Liver (tissue), 9 donors: ENCODE measurements around the gene SLC9A1. TPM values are rescaled to one million over a fixed set of nuclear protein-coding genes. Genes with fewer than 3 reads are reported as not detected.

ENCODE experiments used
- DNase-seq: peaks from one replicate; pipeline ENCODE4 v3.0.0-alpha.2; 2017; ENCODE audit warnings: low spot score
- H3K27ac ChIP-seq, 2 donors: one replicate each; pipeline ENCODE4 v1.7.0; 2013; ENCODE audit warnings: inconsistent platforms in 2 of 2, low read length in 2 of 2, control low read depth in 1 of 2, low read depth in 1 of 2, mild to moderate bottlenecking in 1 of 2
- H3K27me3 ChIP-seq, 4 donors: one replicate each; pipeline versions ENCODE4 v1.6.1 to v1.7.0; 2013; ENCODE audit warnings: low read length in 3 of 4, inconsistent platforms in 1 of 4, mild to moderate bottlenecking in 1 of 4, moderate library complexity in 1 of 4; ENCODE audit not compliant: control insufficient read depth in 4 of 4, insufficient read depth in 4 of 4
- H3K36me3 ChIP-seq, 4 donors: one replicate each; pipeline versions ENCODE4 v1.6.1 to v1.7.0; 2013; ENCODE audit warnings: low read length in 3 of 4, mild to moderate bottlenecking in 3 of 4, low read depth in 1 of 4, moderate library complexity in 1 of 4; ENCODE audit not compliant: control insufficient read depth in 4 of 4, insufficient read depth in 3 of 4
- H3K4me1 ChIP-seq, 4 donors: one replicate each; pipeline versions ENCODE4 v1.6.1 to v1.7.0; 2013; ENCODE audit warnings: low read length in 3 of 4, mild to moderate bottlenecking in 3 of 4, moderate library complexity in 1 of 4; ENCODE audit not compliant: control insufficient read depth in 4 of 4, insufficient read depth in 4 of 4
- H3K4me3 ChIP-seq, 3 donors: one replicate each; pipeline versions ENCODE4 v1.6.1 to v1.7.0; 2013; ENCODE audit warnings: low read length in 3 of 3, control low read depth in 1 of 3, low read depth in 1 of 3, mild to moderate bottlenecking in 1 of 3
- H3K9ac ChIP-seq, 2 donors: one replicate each; pipeline ENCODE4 v1.7.0; 2013; ENCODE audit warnings: low read length in 2 of 2, mild to moderate bottlenecking in 2 of 2, moderate library complexity in 2 of 2, control low read depth in 1 of 2, low read depth in 1 of 2
- H3K9me3 ChIP-seq, 4 donors: one replicate each; pipeline versions ENCODE4 v1.6.1 to v1.7.0; 2013; ENCODE audit warnings: low read length in 3 of 4; ENCODE audit not compliant: control insufficient read depth in 4 of 4
- EGR1 ChIP-seq, 2 donors: IDR thresholded peaks; 2 replicates each; pipeline ENCODE4 v1.6.1; 2016 to 2018; ENCODE audit warnings: antibody characterized with exemption in 2 of 2, low read depth in 2 of 2
- FOXA1 ChIP-seq: IDR thresholded peaks from 2 replicates; pipeline ENCODE4 v1.6.1; 2016; ENCODE audit warnings: antibody characterized with exemption
- FOXA2 ChIP-seq: IDR thresholded peaks from 2 replicates; pipeline ENCODE4 v1.6.1; 2016; ENCODE audit warnings: antibody characterized with exemption
- GABPA ChIP-seq, 2 donors: IDR thresholded peaks in 1 of 2; conservative IDR thresholded peaks in 1 of 2; 2 replicates each; pipeline ENCODE4 v1.6.1; 2016; ENCODE audit warnings: antibody characterized with exemption in 2 of 2, mild to moderate bottlenecking in 1 of 2, moderate library complexity in 1 of 2
- HNF4A ChIP-seq, 2 donors: conservative IDR thresholded peaks; 2 replicates each; pipeline ENCODE4 v1.6.1; 2016; ENCODE audit warnings: antibody characterized with exemption in 2 of 2, mild to moderate bottlenecking in 2 of 2
- HNF4G ChIP-seq: IDR thresholded peaks from 2 replicates; pipeline ENCODE4 v1.6.1; 2016; ENCODE audit warnings: antibody characterized with exemption
- JUND ChIP-seq, 2 donors: IDR thresholded peaks; 2 replicates each; pipeline ENCODE4 v1.6.1; 2016; ENCODE audit warnings: antibody characterized with exemption in 2 of 2
- NR2F2 ChIP-seq: IDR thresholded peaks from 2 replicates; pipeline ENCODE4 v1.6.1; 2016; ENCODE audit warnings: antibody characterized with exemption
- RXRA ChIP-seq, 2 donors: IDR thresholded peaks; 2 replicates each; pipeline ENCODE4 v1.6.1; 2017 to 2018; ENCODE audit warnings: antibody characterized with exemption in 2 of 2, mild to moderate bottlenecking in 1 of 2
- TAF1 ChIP-seq: conservative IDR thresholded peaks from 2 replicates; pipeline ENCODE4 v1.6.1; 2016; ENCODE audit warnings: antibody characterized with exemption, mild to moderate bottlenecking
- YY1 ChIP-seq: IDR thresholded peaks from 2 replicates; pipeline ENCODE4 v1.6.1; 2016; ENCODE audit warnings: antibody characterized with exemption, mild to moderate bottlenecking
- WGBS: extraction: QIAGEN DNeasy Blood & Tissue Kit; methylation state at CpG from one replicate; pipeline ENCODE4 v1.1.7; 2013; 5-methylcytosine and 5-hydroxymethylcytosine counted together
- polyA plus RNA-seq, 2 donors: library from polyadenylated mRNA; stranded (reverse) in 1 of 2; unstranded in 1 of 2; fragments of 200-250 nt in 1 of 2; fragments of >200 nt in 1 of 2; fragmentation: Nextera tagmentation in 1 of 2; extraction: Ambion mirVana in 1 of 2; gene quantifications; one replicate each; pipeline versions ENCODE4 v1.2.1 to v1.2.3, GENCODE V29; 2013 to 2015
- total RNA-seq, 2 donors: library from RNA; depleted of rRNA; stranded (reverse); fragments of >200 nt; gene quantifications; one replicate each; pipeline ENCODE4 v1.2.3, GENCODE V29; 2014
- TF ChIP-seq, protein P1 (sequence below): IDR thresholded peaks from 2 replicates; pipeline ENCODE4 v1.6.1; 2016; ENCODE audit warnings: antibody characterized with exemption, mild to moderate bottlenecking
- TF ChIP-seq, protein P2 (sequence below): fragments of 150-350 bp; IDR thresholded peaks from 2 replicates; pipeline ENCODE4 v1.5.1; 2017; ENCODE audit warnings: improper control_type of control experiment, low read depth, low read length; ENCODE audit not compliant: missing input control
- TF ChIP-seq, protein P3 (sequence below): IDR thresholded peaks from 2 replicates; pipeline ENCODE4 v1.6.1; 2016; ENCODE audit warnings: antibody characterized with exemption
- TF ChIP-seq, protein P4 (sequence below): IDR thresholded peaks from 2 replicates; pipeline ENCODE4 v1.6.1; 2016; ENCODE audit warnings: antibody characterized with exemption
- donor health status: healthy.
- donor health status: healthy.
- donor health status: healthy.
- donor health status: healthy.
- donor health status: healthy.

SLC9A1 gene
- total and polyA plus RNA-seq, 4 donors, result 1.3 to 3.2 (median 1.5) TPM

DNA sequence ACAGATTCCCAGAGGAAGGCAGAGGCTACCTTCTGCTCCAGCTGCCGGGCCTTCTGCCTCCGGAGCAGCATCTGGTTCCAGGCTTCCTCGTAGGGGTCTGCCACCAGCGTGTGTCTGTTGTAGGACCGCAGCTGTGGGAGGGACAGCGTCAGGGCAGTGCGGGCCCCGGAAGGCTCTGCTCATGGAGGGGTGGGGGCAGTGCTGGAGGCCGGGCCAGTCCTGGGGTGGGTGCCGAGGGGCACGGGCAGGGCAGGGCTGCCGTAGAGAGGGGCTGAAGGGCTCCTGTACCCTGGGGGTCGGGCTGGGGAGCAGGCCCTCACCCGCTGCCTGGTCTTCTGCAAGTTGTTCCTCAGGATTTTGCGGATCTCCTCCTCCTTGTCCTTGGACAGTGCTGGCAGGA lies 53.2 kb downstream of the SLC9A1 start:
- H3K27ac ChIP-seq, result no peak overlapping the region
- no peak for DNase-seq
- no peak for TF ChIP-seq FOXA2
- TF ChIP-seq, protein P1, sequence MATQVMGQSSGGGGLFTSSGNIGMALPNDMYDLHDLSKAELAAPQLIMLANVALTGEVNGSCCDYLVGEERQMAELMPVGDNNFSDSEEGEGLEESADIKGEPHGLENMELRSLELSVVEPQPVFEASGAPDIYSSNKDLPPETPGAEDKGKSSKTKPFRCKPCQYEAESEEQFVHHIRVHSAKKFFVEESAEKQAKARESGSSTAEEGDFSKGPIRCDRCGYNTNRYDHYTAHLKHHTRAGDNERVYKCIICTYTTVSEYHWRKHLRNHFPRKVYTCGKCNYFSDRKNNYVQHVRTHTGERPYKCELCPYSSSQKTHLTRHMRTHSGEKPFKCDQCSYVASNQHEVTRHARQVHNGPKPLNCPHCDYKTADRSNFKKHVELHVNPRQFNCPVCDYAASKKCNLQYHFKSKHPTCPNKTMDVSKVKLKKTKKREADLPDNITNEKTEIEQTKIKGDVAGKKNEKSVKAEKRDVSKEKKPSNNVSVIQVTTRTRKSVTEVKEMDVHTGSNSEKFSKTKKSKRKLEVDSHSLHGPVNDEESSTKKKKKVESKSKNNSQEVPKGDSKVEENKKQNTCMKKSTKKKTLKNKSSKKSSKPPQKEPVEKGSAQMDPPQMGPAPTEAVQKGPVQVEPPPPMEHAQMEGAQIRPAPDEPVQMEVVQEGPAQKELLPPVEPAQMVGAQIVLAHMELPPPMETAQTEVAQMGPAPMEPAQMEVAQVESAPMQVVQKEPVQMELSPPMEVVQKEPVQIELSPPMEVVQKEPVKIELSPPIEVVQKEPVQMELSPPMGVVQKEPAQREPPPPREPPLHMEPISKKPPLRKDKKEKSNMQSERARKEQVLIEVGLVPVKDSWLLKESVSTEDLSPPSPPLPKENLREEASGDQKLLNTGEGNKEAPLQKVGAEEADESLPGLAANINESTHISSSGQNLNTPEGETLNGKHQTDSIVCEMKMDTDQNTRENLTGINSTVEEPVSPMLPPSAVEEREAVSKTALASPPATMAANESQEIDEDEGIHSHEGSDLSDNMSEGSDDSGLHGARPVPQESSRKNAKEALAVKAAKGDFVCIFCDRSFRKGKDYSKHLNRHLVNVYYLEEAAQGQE, result no peak
- TF ChIP-seq JUND (IDR thresholded peaks at IDR 0.05), result no peak
- no peak for TF ChIP-seq FOXA1
- TF ChIP-seq, protein P2, sequence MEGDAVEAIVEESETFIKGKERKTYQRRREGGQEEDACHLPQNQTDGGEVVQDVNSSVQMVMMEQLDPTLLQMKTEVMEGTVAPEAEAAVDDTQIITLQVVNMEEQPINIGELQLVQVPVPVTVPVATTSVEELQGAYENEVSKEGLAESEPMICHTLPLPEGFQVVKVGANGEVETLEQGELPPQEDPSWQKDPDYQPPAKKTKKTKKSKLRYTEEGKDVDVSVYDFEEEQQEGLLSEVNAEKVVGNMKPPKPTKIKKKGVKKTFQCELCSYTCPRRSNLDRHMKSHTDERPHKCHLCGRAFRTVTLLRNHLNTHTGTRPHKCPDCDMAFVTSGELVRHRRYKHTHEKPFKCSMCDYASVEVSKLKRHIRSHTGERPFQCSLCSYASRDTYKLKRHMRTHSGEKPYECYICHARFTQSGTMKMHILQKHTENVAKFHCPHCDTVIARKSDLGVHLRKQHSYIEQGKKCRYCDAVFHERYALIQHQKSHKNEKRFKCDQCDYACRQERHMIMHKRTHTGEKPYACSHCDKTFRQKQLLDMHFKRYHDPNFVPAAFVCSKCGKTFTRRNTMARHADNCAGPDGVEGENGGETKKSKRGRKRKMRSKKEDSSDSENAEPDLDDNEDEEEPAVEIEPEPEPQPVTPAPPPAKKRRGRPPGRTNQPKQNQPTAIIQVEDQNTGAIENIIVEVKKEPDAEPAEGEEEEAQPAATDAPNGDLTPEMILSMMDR, result no peak
- TF ChIP-seq TAF1, result no peak
- no peak for TF ChIP-seq HNF4A (conservative IDR thresholded peaks at IDR 0.05)
- no peak for TF ChIP-seq YY1
- H3K4me3 ChIP-seq, result no peak overlapping the region
- peaks cover 0 to 11% (median 7%) of the 10 kb centered on the region in 4 donors for H3K4me1 ChIP-seq
- H3K9me3 ChIP-seq, result no peaks in the 10 kb centered on the region
- no peak overlapping the region for H3K9ac ChIP-seq
- H3K27me3 ChIP-seq, result no peaks in the 10 kb centered on the region
- peaks cover 0 to 2% (median 0%) of the 10 kb centered on the region in 4 donors for H3K36me3 ChIP-seq
- 95% methylated on average over 15 of the region's 15 CpGs for WGBS

DNA sequence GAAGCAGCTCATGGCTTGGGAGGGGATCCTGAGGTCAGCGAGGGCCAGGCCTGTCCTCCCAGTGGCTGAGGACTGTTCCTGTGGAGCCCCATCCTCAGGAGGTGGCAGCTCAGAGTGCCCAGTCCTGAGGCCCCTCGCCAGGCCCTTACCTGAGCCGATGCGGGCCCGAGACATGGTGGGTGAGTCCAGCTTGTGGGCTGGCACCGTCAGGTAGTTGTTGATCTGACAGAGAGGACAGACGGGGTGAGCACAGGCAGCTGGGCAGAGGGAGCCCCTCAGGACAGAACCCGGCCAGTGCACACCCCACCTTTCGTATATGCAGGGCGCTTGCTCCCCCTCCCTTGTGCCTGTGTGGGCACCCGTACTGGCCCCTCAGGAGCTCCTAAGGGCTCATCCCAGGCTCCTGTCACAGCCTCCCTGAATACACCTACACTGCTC lies 53.9 kb downstream of the SLC9A1 start:
- DNase-seq, result no peak
- WGBS, result 96% methylated on average over 11 of the region's 11 CpGs
- Histone ChIP-seq H3K27ac (no peak overlapping the region), H3K9ac (no peak overlapping the region), H3K4me3 (no peak overlapping the region), H3K9me3 (no peaks in the 10 kb centered on the region), H3K4me1 (peaks cover 0 to 11% (median 7%) of the 10 kb centered on the region in 4 donors), H3K27me3 (no peaks in the 10 kb centered on the region), H3K36me3 (peaks cover 0 to 2% (median 0%) of the 10 kb centered on the region in 4 donors)
- TF ChIP-seq TAF1, result no peak
- no peak for TF ChIP-seq GABPA (IDR thresholded peaks at IDR 0.05 in 1 of 2, conservative IDR thresholded peaks at IDR 0.05 in 1 of 2)
- no peak for TF ChIP-seq YY1
- no peak for TF ChIP-seq FOXA1
- TF ChIP-seq, protein P3, sequence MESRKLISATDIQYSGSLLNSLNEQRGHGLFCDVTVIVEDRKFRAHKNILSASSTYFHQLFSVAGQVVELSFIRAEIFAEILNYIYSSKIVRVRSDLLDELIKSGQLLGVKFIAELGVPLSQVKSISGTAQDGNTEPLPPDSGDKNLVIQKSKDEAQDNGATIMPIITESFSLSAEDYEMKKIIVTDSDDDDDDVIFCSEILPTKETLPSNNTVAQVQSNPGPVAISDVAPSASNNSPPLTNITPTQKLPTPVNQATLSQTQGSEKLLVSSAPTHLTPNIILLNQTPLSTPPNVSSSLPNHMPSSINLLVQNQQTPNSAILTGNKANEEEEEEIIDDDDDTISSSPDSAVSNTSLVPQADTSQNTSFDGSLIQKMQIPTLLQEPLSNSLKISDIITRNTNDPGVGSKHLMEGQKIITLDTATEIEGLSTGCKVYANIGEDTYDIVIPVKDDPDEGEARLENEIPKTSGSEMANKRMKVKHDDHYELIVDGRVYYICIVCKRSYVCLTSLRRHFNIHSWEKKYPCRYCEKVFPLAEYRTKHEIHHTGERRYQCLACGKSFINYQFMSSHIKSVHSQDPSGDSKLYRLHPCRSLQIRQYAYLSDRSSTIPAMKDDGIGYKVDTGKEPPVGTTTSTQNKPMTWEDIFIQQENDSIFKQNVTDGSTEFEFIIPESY, result no peak
- no peak for TF ChIP-seq HNF4A (conservative IDR thresholded peaks at IDR 0.05)
- no peak for TF ChIP-seq FOXA2
- TF ChIP-seq, protein P2, result no peak
- no peak for TF ChIP-seq NR2F2
- TF ChIP-seq EGR1 (IDR thresholded peaks at IDR 0.05; ENCODE audit: low read depth in 2 of 2), result no peak
- TF ChIP-seq HNF4G, result no peak
- TF ChIP-seq, protein P4, sequence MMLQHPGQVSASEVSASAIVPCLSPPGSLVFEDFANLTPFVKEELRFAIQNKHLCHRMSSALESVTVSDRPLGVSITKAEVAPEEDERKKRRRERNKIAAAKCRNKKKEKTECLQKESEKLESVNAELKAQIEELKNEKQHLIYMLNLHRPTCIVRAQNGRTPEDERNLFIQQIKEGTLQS, result no peak
- TF ChIP-seq JUND (IDR thresholded peaks at IDR 0.05), result no peak
- TF ChIP-seq RXRA (IDR thresholded peaks at IDR 0.05), result no peak
- TF ChIP-seq, protein P1, result no peak
